Measurements from ENCODE around the gene LYRM2.

Gene LYRM2

DNA sequence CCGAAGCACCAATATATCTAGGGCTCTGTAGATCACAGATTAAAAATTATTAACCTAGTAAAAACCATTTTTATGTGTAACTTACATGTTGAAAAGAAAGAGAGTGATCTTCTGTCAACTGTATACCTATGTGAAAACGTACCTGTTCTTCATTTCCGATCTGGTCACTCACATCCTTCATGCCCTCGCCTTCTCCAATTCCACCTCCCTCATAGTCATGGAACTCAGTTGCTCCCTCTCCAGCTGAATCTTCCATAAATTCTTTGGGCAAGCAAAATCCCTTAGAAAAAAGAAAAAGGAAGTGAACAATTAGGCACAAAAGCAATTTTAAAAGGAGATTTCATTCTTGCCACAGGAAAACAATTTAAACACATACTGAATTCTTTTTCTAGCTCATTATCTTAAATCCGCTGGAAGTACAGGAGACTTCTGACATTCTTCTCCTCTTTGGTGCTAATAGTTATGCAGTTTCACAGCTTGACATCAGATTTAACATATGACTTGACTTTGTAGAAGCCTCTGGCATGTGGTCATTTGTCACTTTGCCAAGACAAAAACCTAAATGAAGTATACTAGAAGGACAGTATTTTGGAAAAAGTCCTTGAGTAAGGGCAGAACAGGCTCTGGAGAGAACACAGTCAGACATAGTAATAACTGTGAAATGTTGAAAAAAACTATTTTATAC is 29.5 kb upstream of the LYRM2 start:
- no peak overlapping the region for H3K4me3 ChIP-seq (ENCODE audit: low read depth, low read length)
- no peak for TF ChIP-seq CTCF (IDR thresholded peaks at IDR 0.05; ENCODE audit: insufficient read depth, low read length, missing control alignments)
- ChIA-PET CTCF (no interaction called here), POLR2A (interaction anchor here (0.6 kb wide), 1 partner anchor 27 kb away, joined by 3 read pairs; no protein-coding TSS in a partner anchor)
- DNase-seq (ENCODE audit: low read depth, low spot score), result peak; percentile 3

GRCh38 chr6:89662659-89663223 is 24.2 kb upstream of the LYRM2 start:
- no peak for DNase-seq (ENCODE audit: low read depth, low spot score)
- H3K4me3 ChIP-seq (ENCODE audit: low read depth, low read length), result no peak overlapping the region
- ChIA-PET POLR2A (no interaction called here), CTCF (no interaction called here)
- TF ChIP-seq CTCF (IDR thresholded peaks at IDR 0.05; ENCODE audit: insufficient read depth, low read length, missing control alignments), result no peak

DNA sequence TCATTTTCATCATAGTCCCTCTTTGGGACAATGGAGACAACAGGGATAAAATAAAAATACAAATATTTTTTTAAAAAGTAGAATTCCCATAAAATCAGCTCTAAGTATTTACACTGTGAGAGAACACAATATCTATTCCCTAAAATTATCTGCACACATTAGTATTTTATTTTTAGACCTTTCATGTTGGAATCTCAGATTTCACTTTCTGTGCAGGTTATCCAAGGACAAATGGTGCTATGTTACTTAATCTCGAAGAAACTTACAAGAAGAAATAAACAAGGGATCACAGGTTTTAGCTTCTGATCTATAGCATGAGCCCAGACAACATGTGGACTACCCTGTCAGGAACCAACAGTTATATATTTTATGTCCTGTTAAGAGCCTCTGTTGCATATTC is 23.0 kb upstream of the LYRM2 start:
- DNase-seq (ENCODE audit: low read depth, low spot score), result no peak
- POLR2A ChIA-PET, result no interaction called here
- CTCF ChIA-PET, result interaction anchor here (1.6 kb wide), 1 partner anchor 9 kb away, joined by 5 read pairs; no protein-coding TSS in a partner anchor
- H3K4me3 ChIP-seq (ENCODE audit: low read depth, low read length), result no peak overlapping the region
- no peak for TF ChIP-seq CTCF (IDR thresholded peaks at IDR 0.05; ENCODE audit: insufficient read depth, low read length, missing control alignments)

DNA sequence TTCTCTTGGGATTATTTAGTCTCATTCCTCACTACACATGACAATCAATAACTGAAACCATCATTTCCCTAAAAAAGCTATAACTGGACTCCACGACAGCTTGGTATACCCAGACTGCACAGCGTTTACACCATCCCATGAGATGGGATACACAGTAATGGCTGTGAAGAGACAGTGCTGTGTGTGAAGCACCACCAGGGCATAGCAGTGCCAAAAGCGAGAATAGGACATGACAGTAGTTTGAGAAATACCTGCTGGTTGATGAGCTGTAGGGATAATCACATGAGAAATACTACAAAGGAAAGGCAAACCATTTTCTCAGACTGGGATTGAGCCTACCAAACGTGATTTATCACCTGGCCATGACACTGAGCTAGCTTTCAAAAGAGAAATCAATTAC is 22.4 kb upstream of the LYRM2 start:
- no peak overlapping the region for H3K4me3 ChIP-seq (ENCODE audit: low read depth, low read length)
- POLR2A ChIA-PET, result no interaction called here
- CTCF ChIA-PET, result interaction anchor here (1.6 kb wide), 1 partner anchor 9 kb away, joined by 5 read pairs; no protein-coding TSS in a partner anchor
- TF ChIP-seq CTCF (IDR thresholded peaks at IDR 0.05; ENCODE audit: insufficient read depth, low read length, missing control alignments), result no peak
- DNase-seq (ENCODE audit: low read depth, low spot score), result no peak

DNA sequence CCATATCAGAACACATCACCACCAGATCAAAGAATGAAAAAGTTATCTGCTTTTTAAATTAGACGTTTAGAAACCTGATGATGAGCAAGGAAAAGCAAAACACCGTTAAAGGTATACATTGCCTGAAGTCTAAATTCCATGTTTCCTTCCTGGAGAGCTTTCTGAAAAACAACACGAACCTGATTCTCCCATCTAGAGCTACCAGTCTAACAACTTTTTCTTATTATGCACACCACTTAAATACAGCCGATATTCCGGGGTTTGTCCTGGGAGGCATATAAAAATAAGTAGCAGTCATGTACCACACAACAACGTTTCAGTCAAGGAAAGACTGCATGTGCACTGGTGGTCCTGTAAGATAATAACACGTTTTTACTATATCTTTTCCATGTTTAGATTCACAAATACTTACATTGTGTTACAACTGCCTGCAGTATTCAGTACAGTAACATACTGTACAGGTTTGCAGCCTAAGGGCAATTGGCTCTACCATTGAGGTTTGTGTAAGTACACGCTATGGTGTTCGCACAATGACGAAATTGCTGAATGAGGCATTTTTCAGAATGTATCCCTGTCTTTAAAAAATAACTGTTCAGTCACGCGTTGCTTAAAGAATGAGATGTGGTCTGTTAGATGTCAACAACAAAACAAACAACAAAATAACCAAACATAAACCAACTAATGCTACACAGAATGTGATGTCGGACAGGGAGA is 19.1 kb upstream of the LYRM2 start:
- TF ChIP-seq CTCF (IDR thresholded peaks at IDR 0.05; ENCODE audit: insufficient read depth, low read length, missing control alignments), result no peak
- no peak overlapping the region for H3K4me3 ChIP-seq (ENCODE audit: low read depth, low read length)
- CTCF ChIA-PET, result interaction anchor here (1.2 kb wide), 1 partner anchor 10 kb away, joined by 5 read pairs; no protein-coding TSS in a partner anchor
- DNase-seq (ENCODE audit: low read depth, low spot score), result no peak
- POLR2A ChIA-PET, result no interaction called here

DNA sequence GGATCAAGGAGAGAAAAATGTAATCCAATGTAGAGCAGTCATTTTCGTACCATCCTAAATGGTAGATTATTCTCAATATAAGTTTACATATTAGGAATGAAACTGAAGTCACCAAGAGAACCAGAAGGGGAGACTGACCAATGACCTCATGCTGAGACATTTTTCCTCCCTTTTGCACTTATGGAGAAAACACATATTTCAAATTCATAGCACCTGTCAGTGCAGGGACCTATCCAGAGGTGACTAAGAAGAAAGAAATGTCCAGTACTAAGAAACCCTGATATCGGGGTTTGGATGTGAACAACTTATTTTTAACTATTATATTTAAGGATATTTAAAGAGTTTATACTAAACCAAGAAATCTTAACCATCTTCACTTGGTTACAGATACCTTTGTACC is 16.6 kb upstream of the LYRM2 start:
- ChIA-PET POLR2A (no interaction called here), CTCF (no interaction called here)
- no peak for TF ChIP-seq CTCF (IDR thresholded peaks at IDR 0.05; ENCODE audit: insufficient read depth, low read length, missing control alignments)
- H3K4me3 ChIP-seq (ENCODE audit: low read depth, low read length), result no peak overlapping the region
- no peak for DNase-seq (ENCODE audit: low read depth, low spot score)
